SK-N-DZ (cell line): ENCODE data around the gene MSMP.

Experiments used
- DNase-seq: peaks from one replicate; pipeline ENCODE4 v3.0.0-alpha.2; 2015; ENCODE audit warnings: low spot score

MSMP gene

DNA sequence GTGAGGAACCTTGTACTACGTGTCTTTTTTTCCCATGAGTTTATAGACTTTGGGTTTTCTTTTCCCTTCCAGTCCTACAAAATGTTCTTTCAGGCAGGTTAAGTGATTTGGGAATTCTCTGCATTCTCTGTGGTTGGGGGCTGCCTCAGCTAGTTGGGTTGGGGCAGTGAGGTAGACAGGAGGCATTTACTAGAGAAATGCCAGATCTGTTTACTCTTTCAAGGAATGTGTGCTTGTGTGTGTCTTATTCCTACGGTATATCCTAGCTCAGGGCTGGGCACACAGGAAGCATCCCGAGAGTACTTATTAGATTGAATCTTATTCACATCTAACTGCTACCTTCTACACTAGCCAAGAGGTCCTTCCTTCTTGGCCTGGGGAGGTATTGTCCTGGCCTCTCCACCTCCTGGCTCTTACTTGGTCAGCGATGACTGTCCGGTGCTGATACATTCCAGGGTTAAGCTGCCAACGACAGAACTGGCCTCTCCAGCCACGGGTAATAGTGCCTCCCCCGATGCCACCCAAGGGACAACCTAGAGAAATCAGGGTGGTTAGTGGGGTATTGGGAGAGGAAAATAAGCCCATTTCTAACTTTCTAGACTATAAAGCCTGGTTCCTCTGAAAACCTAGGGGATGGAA lies 10.1 kb downstream of the MSMP start:
- no peak for DNase-seq

DNA sequence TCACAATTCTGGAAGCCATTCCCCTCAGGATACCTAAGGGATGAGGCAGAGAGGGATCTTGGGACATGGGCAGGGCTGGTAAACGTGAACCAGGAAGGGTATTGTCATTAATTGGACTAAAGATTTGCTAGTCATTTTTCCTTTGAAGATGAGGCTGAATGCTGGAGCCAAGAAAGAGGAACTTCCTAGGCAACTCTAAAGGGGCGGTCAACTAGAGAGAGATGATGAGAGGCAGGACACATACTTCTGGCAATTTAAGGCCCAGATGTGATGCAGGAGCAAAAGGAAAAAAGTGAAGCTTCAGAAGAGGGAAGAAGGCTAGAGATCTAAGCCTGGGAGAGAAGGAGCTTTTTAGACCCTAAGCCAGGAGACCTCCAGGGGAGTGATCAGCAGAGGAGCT lies 10.6 kb downstream of the MSMP start:
- no peak for DNase-seq

DNA sequence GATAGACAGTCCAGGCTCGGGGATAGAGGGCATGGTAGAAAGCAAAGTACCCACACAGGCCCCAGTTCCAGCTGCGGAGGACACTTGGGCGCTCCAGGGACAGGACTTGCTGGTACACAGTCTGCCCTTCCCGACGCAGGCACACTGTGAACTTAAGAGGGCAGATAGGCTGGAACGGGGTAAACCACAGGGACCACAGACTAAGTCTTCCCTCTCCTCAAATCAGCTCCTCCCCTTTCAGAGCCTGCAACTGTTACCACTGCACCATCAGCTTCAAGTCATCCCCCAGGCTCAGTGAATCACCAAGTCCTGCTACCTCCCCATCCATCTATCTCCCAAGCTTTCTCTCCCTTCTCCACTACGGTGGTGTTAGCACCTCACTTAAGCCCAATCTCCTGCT lies 12.3 kb downstream of the MSMP start:
- no peak for DNase-seq

DNA sequence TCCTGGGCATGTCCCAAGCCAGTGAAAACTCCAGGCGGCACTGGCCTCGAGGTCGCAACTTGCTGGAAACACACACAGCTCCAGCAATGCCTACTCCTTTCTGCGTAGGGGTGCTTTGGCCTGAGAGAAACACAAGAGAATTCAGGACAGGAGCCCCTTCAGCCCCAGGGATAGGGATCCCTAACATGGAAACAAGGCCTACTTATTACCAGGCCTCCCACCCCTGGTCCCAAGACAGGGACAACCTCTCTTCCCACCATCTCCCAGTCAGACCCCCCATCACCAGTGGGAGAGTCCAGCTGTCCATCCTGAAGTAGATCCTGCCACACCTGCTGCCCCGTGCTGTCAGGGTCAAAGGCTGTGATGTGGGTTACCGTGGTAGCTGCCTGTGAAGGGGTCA lies 13.8 kb downstream of the MSMP start:
- no peak for DNase-seq

DNA sequence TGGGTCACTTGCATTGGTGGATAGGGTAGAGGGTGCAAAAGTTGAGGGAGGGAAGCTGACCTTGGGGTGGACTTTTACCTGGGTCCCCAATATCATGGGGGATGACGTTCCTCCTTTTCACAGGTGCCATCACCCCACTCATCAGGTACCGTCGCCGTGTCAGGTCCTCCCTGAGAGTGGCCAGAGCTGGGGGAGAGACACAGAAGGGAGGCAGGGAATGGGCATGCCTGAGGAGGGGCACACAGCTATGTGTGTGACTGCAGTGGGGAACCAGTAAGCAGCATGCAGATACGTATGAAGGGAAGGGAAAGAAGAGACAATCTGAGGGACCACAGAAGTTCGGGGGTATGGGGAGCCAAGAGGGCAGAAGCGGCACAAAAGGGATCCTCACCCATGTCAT lies 15.2 kb downstream of the MSMP start:
- no peak for DNase-seq

DNA sequence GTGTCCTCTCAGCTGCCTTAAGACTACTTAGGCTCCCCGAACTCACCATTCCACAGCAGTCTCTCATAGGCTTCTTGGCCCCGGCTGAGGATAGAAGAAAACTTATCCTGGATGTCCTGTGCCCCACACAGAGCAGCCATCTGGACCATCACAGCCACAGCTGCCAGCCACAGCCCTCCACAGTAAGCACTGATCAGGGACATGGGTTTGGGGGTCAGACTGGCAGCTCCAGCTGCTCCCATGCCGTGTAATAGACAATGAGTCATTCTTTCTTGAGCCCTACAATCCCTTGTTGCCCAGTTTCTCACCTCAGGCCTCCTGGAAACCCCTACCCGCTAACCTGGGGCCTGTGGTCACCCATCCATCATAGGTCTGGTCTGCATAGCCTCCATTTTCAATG lies 15.9 kb downstream of the MSMP start:
- no peak for DNase-seq

DNA sequence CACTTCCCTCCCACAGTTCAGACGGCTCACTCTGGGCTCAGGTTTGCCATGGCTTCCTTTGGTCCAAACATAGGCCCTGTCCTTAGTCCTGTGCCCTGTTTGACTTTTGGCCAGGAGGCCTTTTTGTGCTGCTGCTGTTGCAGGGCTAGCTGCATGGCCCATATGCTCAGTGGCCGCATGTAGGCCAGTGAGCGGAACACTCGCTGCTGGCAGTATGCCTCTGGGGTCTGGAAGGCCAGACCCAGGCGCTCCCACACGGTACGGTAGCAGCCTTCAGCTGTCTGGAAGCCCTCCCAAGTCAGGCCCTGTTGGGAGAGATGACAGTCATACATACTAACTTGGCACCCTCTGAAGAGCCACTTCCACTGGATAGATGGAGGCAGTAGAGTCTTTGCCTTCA lies 16.9 kb downstream of the MSMP start:
- DNase-seq = no peak

DNA sequence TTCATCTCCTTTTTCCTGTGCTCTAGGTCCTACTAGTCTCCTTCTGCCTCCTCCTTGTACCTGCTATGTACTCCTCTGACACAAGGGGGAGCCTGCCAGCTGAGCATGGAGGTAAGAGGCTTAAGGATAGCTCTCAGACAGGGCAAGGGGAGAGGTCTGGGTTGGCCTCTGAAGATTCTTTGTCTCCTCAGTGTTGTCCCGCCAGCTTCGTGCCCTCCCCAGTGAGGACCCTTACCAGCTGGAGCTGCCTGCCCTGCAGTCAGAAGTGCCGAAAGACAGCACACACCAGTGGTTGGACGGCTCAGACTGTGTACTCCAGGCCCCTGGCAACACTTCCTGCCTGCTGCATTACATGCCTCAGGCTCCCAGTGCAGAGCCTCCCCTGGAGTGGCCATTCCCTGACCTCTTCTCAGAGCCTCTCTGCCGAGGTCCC lies 17.9 kb downstream of the MSMP start:
- peak; percentile 76 for DNase-seq

DNA sequence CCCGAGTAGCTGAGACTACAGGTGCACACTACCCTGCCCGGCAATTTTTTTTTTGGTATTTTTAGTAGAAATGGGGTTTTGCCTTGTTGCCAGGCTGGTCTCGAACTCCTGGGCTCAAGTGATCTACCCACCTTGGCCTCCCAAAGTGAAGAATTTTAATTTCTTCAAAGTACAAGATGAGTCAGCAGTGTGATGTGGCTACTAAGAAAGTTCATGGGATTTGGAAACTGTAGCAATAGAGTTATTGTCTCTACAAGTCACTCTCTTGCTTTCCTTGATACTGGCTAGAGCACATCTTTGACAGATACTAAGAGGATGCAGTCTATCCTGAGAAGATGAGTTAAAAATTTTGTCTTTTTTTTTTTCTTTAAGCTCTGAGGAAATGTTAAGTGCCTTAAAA lies 20.0 kb downstream of the MSMP start:
- DNase-seq = no peak

DNA sequence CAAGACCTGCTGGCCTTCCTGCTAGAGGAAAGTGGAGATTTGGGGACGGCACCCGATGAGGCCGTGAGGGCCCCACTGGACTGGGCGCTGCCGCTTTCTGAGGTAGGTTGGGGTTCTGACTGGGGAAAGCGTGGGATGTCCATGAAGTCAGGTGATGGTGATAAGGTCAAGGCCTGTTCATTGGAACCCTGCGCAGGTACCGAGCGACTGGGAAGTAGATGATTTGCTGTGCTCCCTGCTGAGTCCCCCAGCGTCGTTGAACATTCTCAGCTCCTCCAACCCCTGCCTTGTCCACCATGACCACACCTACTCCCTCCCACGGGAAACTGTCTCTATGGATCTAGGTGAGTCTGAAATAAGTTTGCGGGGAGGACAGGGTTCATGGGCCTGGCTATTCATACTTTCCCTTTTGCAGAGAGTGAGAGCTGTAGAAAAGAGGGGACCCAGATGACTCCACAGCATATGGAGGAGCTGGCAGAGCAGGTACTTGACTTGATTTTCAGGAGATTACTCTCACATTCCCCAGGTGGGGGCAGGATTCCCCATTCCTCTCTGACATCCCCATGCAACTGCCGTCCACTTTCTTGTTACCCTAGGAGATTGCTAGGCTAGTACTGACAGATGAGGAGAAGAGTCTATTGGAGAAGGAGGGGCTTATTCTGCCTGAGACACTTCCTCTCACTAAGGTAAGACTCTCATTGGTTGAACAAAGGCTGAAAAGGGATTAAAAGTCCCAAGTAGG lies 21.1 kb downstream of the MSMP start:
- DNase-seq = peak; percentile 57

DNA sequence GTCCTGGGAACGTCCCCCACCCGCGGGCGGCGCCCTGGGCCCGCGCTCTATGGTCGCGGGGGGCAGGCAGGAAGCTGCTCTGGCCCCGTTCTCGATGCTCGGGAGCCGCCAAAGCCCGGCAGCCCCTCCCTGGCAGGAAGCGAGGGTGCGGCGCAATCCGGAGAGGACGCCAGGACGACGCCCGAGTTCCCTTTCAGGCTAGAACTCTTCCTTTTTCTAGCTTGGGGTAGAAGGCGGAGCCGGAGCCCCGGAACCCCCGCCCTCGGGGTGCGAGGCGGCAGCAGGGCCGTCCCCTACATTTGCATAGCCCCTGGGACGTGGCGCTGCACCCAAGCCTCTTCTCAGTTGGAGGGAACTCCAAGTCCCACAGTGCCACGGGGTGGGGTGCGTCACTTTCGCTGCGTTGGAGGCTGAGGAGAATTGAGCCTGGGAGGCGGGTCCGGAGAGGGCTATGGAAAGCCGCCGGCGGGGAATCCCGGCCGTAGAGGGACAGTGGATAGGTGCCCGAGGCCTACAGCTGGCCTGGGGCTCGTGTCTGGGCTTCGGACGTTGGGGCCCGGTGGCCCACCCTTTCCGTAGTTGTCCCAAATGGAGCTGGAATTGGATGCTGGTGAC lies 21.8 kb downstream of the MSMP start, which contains the start of the genes CREB3 and TLN1:
TSS of gene CREB3 (plus strand) at position 482 of the 615 bp plus-strand sequence. CDS start at position 589, 107 bp downstream.
TSS of gene TLN1 (minus strand) at position 11 of the 615 bp plus-strand sequence. CDS start 6,501 bp downstream, outside the sequence.
- DNase-seq = peak; percentile 98

DNA sequence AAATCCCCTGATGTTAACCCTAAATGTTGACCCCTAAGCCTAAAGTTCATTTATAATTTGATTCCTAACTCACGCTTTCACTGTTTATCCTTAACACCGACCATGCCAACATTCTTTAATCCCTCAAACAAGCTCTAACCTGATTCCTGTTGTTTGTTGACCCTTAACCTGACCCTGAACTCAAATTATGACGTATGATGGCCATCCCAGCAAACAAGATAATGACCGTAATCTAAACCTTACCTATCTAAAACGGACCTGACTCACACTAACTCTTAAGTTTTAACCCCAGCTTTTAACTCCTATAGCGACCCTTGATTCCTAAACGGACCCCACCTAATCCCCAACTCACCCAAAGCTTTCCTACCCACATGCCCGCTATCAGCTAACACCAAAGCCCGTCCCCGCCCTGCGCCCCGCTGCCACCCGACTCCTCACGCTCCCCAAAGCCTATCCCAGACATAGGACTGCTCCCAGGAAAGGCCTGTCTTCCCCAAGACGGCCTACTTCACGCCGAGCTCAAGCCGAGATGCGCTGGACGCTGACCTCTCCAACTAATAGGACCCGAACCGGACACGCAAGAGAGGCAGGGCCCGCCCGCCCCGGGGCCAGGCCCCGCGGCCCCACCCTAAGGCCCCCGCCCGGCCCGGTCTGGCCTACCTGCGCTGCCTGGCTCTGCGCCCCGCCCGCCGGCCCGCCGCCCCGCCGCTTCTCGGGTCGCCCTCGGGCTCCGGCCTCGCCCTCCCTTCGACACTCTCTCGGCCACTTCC lies 22.5 kb downstream of the MSMP start:
- no peak for DNase-seq

DNA sequence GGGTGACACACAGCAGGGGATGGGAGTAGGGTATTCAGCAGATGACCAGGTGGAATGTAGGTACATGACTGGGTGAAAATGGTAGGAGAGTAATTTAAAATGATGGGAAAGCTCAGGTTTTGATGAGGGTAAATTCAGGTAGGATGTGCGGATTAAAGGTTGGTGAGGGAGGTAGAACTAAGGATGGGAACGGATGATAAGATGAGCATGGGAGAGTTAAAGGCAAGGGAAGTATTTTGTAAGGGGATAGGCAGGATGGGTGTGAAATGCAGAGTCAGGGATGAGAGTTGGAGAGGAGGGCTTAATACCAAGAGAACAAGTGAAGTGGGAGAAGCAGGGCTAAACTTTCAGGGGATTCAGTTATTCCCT lies 23.6 kb downstream of the MSMP start:
- DNase-seq = no peak

DNA sequence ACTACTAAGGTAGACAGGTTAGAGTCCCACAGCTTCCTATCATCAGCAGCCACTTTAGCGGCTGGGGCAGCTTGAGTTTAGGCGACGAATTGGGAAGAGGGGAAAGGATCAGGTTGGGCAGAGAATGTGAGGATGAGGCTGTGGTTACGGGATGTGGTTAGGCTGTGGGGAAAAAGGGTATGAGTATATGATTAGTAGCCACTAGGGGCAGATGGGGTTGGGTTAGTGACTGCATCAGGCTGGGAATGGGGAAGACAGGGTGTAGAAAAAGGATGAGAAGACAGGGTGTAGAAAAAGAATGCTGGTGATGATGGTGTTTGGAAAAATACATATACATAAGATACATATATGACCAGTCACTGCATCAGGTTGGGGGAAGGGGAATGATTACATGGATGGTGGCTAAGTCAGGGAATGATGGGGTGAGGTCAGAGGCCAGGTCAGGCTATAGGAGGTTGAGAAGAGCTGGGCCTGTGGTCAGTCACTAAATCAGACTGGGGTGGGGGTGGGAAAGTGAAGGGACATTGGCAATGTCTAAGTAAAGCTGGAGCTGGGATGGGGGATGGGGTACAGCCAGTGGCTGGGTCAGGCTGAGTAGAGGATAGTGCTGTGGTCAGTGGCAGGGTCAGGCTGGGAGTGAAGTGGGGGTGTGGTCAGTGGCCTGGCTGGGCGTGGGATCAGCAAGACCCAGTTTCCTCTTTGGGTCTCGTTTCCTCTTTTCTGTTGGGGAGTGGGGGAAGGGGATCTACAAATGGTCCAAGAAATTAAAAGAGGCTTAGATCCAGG lies 24.2 kb downstream of the MSMP start:
- DNase-seq = peak; percentile 48

DNA sequence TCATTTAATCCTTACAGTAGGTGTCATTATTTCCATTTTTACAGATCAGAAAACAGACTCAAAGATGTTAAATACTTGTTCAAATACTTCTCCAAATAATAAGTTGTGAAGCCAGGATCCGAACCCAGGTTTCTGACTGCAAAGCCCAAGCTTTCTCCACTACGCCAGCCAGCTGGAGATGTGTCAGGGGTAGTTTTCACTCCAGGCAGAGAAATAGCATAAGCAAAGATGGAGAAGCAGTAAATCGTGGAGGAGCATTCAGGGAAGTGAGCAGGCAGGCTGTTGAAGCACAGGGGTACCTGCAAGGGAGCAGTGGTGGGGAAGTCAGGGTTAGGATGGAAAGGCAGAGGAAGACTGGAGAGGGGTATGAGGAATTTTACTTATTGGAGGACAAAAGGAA lies 25.0 kb downstream of the MSMP start:
- DNase-seq = no peak

DNA sequence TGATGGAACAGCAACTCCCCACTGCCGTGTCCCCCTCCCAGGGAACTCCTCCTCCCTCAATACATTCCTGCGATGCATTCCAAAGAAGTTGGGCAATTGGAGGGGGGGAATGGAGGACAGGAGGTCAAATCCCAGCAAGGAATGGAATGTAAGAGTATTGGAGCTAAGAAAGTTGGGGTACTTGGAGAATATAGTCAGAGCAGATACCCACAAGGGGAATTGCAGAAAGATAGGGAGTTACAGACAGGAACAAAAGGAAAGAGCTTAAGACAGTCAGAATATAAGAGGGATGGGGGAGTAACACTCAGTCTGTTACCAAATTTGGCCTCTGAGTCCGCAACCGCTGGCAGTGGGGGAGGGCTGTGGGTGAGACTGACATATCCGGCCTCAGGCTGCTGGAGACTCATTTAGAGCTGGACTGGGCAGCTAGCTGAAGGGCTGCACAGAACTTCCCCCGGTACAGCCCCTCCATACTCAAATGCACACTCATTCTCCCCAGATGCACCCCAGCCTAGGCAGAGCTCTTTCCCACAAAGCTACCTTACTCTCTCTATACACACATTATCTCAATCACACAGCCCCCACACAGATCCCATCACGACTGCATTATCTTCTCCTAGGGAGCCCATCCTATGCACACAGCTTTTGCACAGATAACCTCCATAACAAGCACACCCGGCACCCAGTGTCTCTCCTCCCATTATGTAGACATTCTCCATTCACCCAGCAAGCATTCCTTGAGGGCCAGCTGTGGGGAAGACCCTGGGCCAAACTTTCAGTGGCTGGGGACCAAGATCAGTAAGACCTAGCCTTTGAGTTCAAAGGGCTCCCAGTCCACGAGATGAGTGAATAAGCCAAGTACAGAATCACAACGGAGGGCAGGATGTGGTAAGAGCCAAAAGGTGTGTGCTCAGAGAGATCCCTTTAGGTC lies 25.8 kb downstream of the MSMP start:
- DNase-seq = no peak

DNA sequence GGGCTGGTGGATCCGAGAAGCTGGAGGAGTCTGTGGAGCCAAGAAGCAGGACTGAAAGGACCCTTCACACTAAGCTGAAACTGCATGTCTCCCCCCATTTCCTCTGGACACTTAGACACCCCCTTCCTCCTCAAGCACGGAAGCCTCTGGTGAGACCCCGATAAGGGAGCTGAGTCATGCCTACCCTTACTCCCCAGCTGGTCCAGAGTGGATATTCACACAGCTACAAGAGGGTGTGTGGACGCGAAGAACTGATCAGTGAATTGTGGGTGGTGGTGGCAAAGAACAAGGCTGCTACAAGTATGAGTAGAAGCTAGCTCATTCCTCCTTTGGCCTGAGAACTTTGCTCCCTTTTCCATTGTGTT lies 26.4 kb downstream of the MSMP start:
- DNase-seq = no peak

DNA sequence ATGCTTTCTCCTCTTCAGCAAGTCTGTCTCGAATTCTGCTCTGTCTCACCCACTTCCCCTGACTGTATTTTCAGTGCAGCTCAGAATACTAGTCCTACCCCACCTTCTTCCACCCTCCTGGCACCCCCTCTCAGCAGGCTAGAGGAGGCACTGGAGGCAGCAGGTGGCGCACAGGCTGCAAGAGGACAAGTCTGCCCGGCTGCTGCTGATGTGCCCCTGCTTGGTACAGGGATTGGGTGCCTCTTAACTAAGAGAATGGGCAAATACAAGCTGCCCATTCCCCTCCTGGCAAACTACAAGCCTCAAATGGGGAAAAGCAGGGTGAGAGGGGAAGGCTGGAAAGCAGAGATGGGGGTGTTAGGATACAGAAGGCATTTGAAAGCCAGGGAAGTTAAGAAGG lies 27.1 kb downstream of the MSMP start:
- no peak for DNase-seq

DNA sequence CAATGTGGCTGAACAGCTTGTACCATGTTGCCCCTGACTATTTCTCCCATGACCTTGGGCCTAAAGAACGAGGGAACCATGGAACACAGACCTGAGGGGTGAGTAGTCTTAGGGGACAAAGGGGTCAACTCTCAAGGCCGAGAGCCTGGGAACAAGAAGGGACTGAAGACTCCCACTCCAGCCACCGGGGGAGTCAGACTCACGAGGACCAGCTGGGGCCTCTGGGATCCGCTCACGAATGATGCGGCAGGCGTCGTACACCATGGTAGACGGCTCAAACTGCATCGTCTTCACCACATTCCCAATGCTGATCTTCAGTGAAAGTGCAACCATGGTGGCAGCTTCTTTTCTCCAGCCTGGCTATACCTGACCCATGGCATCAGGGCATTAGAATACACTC lies 28.7 kb downstream of the MSMP start:
- DNase-seq = no peak

DNA sequence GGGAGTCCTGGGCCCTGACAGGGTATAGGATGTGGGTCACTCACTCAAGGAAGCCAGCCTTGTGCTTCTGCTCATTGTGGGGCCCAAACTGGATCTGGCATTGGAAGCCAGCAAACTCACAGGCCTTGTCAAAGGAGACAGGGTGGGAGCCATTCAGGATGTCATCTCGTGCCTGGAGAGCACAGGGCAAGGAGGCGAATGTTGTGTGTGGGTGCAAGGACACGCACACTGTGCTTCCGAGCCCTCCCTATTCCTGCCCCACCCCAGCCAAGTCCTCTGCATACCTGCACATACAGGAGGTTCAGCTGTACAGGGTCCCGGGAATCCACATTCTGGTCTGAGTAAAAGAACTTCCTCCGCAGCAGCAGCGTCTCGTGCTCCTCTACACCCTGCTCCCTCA lies 30.2 kb downstream of the MSMP start:
- no peak for DNase-seq
